ENCODE data around the gene TRIM37. TPM values are rescaled to one million over a fixed set of nuclear protein-coding genes. Genes with fewer than 3 reads are reported as not detected.
"Not testable (repeated sequence)": the region's sequence is repeated elsewhere in the genome, so short reads cannot be mapped to it uniquely, and the experiment has no call there.

The TRIM37 gene
- total RNA-seq, 6 experiments from 2014 or later = 7.2 to 11.0 (median 9.0) TPM

GRCh38 chr17:59149051-59149450 is 42.4 kb upstream of the TRIM37 start:
- peaks cover 0 to 4% (median 0%) of the 10 kb centered on the region in 4 donors for H3K4me1 ChIP-seq
- intact Hi-C loops (cut with DNase I) = no loop called here
- no peaks in the 10 kb centered on the region for H3K9me3 ChIP-seq
- no peak for DNase-seq
- no peaks in the 10 kb centered on the region for H3K36me3 ChIP-seq
- no peak overlapping the region for H3K4me3 ChIP-seq
- TF ChIP-seq CTCF (IDR thresholded peaks at IDR 0.05) (no peak), POLR2A (IDR thresholded peaks at IDR 0.05) (no peak)
- no peak overlapping the region for H3K27ac ChIP-seq
- no peak for ATAC-seq
- no peaks in the 10 kb centered on the region for H3K27me3 ChIP-seq
- 82% methylated on average over 2 of the region's 2 CpGs for WGBS (ENCODE audit: insufficient coverage, low coverage, low lambda C conversion rate, missing lambda C conversion rate)

- H3K9me3 ChIP-seq = no peaks in the 10 kb centered on the region
- no peak for DNase-seq
- no peak overlapping the region for H3K4me3 ChIP-seq
- H3K27me3 ChIP-seq = no peaks in the 10 kb centered on the region
- no peaks in the 10 kb centered on the region for H3K4me1 ChIP-seq
- ATAC-seq = no peak
- intact Hi-C loops (cut with DNase I) = no loop called here
- no peak for TF ChIP-seq CTCF (IDR thresholded peaks at IDR 0.05)
- WGBS (ENCODE audit: insufficient coverage, low coverage, low lambda C conversion rate, missing lambda C conversion rate) = 96% methylated on average over 4 of the region's 4 CpGs
- H3K27ac ChIP-seq = no peak overlapping the region
- H3K36me3 ChIP-seq = no peaks in the 10 kb centered on the region
Measured at GRCh38 chr17:59145571-59146096, 39.0 kb upstream of the TRIM37 start.

GRCh38 chr17:59141860-59142259 is 35.2 kb upstream of the TRIM37 start:
- Histone ChIP-seq H3K4me1 (no peaks in the 10 kb centered on the region), H3K4me3 (no peak overlapping the region), H3K27me3 (no peaks in the 10 kb centered on the region), H3K27ac (no peak overlapping the region), H3K9me3 (no peaks in the 10 kb centered on the region), H3K36me3 (no peaks in the 10 kb centered on the region)
- intact Hi-C loops (cut with DNase I) = no loop called here
- ATAC-seq (no peak), DNase-seq (no peak)
- WGBS (ENCODE audit: insufficient coverage, low coverage, low lambda C conversion rate, missing lambda C conversion rate) = 100% methylated on average over 1 of the region's 1 CpG
- no peak for TF ChIP-seq CTCF (IDR thresholded peaks at IDR 0.05)
- TF ChIP-seq POLR2A (IDR thresholded peaks at IDR 0.05) = no peak

- no peak for DNase-seq
- no peak for ATAC-seq
- H3K4me1 ChIP-seq = no peaks in the 10 kb centered on the region
- H3K9me3 ChIP-seq = no peaks in the 10 kb centered on the region
- H3K27ac ChIP-seq = no peak overlapping the region
- H3K4me3 ChIP-seq = no peak overlapping the region
- H3K27me3 ChIP-seq = no peaks in the 10 kb centered on the region
- TF ChIP-seq CTCF (IDR thresholded peaks at IDR 0.05) = no peak
- no peak for TF ChIP-seq POLR2A (IDR thresholded peaks at IDR 0.05)
- no peaks in the 10 kb centered on the region for H3K36me3 ChIP-seq
- intact Hi-C loops (cut with DNase I) = no loop called here
- WGBS (ENCODE audit: insufficient coverage, low coverage, low lambda C conversion rate, missing lambda C conversion rate) = 90% methylated on average over 4 of the region's 4 CpGs
Measured at GRCh38 chr17:59139939-59140338, 33.3 kb upstream of the TRIM37 start.

GRCh38 chr17:59138339-59138738 is 31.7 kb upstream of the TRIM37 start:
- 95% methylated on average over 10 of the region's 10 CpGs for WGBS (ENCODE audit: insufficient coverage, low coverage, low lambda C conversion rate, missing lambda C conversion rate)
- H3K27ac ChIP-seq, H3K4me1 ChIP-seq: not testable (repeated sequence)

More at GRCh38 chr17:59138339-59138738, 31.7 kb upstream of the TRIM37 start:
- intact Hi-C loops (cut with DNase I); H3K27me3 ChIP-seq; H3K4me3 ChIP-seq; H3K9me3 ChIP-seq; ATAC-seq; H3K36me3 ChIP-seq; DNase-seq: not testable (repeated sequence)

All from right lobe of liver (tissue), 6 donors.